ENCODE results near the gene TBCD. TPM values are rescaled to one million over a fixed set of nuclear protein-coding genes. Genes with fewer than 3 reads are reported as not detected.

TBCD gene
- polyA plus RNA-seq, 1 donor from 2014 or later, result 67.2 TPM

DNA sequence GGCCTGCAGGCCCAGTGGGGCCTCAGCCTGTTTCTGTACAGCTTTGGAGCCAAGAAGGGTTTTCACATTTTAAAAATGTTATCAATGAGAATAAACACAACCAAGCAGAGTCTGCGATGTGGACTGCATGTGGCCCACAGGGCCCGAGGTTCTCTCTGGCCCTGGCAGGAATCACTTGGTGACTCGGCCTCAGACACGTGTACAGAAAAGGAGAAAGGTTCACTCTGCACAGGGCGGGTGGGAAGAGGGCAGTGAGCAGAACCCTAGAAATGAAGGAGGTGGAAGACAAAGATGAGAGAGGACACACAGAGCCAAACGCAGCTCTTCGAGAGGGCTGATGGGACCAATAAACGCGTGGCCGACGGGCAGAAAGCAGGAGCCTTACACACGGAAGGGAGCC lies 99.5 kb downstream of the TBCD start:
- Histone ChIP-seq H3K9me3 (ENCODE audit: low read length) (no peaks in the 10 kb centered on the region), H3K4me2 (ENCODE audit: low read length) (no peak overlapping the region), H3K36me3 (ENCODE audit: insufficient read depth, low read length) (no peaks in the 10 kb centered on the region), H3K79me2 (replicated peaks; ENCODE audit: insufficient read depth, low read length) (no peaks in the 10 kb centered on the region), H3K4me3 (ENCODE audit: low read length) (no peak overlapping the region), H3K27ac (ENCODE audit: low read length) (no peak overlapping the region), H3K9ac (ENCODE audit: low read length) (no peak overlapping the region), H3K27me3 (ENCODE audit: insufficient read depth, low read depth, low read length) (no peaks in the 10 kb centered on the region), H3K9me2 (ENCODE audit: insufficient read depth, low read length) (no peaks in the 10 kb centered on the region), H3F3A (ENCODE audit: insufficient read depth, low read length, poor library complexity, severe bottlenecking) (no peaks in the 10 kb centered on the region), H2AFZ (ENCODE audit: low read depth, low read length) (no peak overlapping the region), H4K20me1 (ENCODE audit: insufficient read depth) (no peaks in the 10 kb centered on the region)
- TF ChIP-seq RAD21 (conservative IDR thresholded peaks at IDR 0.05) (no peak), MXI1 (conservative IDR thresholded peaks at IDR 0.05; ENCODE audit: poor library complexity, severe bottlenecking) (no peak), POLR2AphosphoS5 (IDR thresholded peaks at IDR 0.05) (no peak), TAF1 (IDR thresholded peaks at IDR 0.05; ENCODE audit: low read depth) (no peak), SMC3 (conservative IDR thresholded peaks at IDR 0.05; ENCODE audit: poor library complexity) (no peak), EZH2 (IDR thresholded peaks at IDR 0.05; ENCODE audit: borderline replicate concordance, insufficient read depth, low read length, poor library complexity, severe bottlenecking) (no peak), EP300 (conservative IDR thresholded peaks at IDR 0.05; ENCODE audit: poor library complexity, severe bottlenecking) (no peak)
- TF ChIP-seq, protein P1, sequence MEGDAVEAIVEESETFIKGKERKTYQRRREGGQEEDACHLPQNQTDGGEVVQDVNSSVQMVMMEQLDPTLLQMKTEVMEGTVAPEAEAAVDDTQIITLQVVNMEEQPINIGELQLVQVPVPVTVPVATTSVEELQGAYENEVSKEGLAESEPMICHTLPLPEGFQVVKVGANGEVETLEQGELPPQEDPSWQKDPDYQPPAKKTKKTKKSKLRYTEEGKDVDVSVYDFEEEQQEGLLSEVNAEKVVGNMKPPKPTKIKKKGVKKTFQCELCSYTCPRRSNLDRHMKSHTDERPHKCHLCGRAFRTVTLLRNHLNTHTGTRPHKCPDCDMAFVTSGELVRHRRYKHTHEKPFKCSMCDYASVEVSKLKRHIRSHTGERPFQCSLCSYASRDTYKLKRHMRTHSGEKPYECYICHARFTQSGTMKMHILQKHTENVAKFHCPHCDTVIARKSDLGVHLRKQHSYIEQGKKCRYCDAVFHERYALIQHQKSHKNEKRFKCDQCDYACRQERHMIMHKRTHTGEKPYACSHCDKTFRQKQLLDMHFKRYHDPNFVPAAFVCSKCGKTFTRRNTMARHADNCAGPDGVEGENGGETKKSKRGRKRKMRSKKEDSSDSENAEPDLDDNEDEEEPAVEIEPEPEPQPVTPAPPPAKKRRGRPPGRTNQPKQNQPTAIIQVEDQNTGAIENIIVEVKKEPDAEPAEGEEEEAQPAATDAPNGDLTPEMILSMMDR (IDR thresholded peaks at IDR 0.05; ENCODE audit: poor library complexity, severe bottlenecking), result no peak
- TF ChIP-seq, protein P2, sequence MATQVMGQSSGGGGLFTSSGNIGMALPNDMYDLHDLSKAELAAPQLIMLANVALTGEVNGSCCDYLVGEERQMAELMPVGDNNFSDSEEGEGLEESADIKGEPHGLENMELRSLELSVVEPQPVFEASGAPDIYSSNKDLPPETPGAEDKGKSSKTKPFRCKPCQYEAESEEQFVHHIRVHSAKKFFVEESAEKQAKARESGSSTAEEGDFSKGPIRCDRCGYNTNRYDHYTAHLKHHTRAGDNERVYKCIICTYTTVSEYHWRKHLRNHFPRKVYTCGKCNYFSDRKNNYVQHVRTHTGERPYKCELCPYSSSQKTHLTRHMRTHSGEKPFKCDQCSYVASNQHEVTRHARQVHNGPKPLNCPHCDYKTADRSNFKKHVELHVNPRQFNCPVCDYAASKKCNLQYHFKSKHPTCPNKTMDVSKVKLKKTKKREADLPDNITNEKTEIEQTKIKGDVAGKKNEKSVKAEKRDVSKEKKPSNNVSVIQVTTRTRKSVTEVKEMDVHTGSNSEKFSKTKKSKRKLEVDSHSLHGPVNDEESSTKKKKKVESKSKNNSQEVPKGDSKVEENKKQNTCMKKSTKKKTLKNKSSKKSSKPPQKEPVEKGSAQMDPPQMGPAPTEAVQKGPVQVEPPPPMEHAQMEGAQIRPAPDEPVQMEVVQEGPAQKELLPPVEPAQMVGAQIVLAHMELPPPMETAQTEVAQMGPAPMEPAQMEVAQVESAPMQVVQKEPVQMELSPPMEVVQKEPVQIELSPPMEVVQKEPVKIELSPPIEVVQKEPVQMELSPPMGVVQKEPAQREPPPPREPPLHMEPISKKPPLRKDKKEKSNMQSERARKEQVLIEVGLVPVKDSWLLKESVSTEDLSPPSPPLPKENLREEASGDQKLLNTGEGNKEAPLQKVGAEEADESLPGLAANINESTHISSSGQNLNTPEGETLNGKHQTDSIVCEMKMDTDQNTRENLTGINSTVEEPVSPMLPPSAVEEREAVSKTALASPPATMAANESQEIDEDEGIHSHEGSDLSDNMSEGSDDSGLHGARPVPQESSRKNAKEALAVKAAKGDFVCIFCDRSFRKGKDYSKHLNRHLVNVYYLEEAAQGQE (IDR thresholded peaks at IDR 0.05; ENCODE audit: borderline replicate concordance), result no peak

DNA sequence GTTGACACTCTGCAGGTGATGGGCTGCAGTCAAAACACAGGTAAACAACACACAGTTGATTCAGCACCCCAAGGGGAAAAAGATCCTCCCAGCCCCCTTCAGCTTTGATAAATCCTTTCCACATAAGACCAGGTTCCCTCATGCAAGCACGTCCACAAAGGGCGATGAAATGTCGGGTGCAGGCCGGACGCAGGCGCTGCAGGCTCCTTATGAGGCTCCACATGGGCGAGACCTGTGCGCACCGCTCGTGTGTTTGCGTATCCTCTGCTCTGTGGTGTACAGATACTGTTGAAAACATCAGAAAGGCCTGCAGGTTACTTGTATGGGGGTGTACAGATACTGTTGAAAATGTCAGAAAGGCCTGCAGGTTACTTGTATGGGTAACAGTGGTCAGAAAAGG lies 102.4 kb downstream of the TBCD start:
- Histone ChIP-seq H3F3A (ENCODE audit: insufficient read depth, low read length, poor library complexity, severe bottlenecking) (no peaks in the 10 kb centered on the region), H3K4me3 (ENCODE audit: low read length) (no peak overlapping the region), H3K27me3 (ENCODE audit: insufficient read depth, low read depth, low read length) (no peaks in the 10 kb centered on the region), H3K79me2 (replicated peaks; ENCODE audit: insufficient read depth, low read length) (no peaks in the 10 kb centered on the region), H3K4me2 (ENCODE audit: low read length) (no peak overlapping the region), H2AFZ (ENCODE audit: low read depth, low read length) (no peak overlapping the region), H3K9me3 (ENCODE audit: low read length) (no peaks in the 10 kb centered on the region), H4K20me1 (ENCODE audit: insufficient read depth) (no peaks in the 10 kb centered on the region), H3K36me3 (ENCODE audit: insufficient read depth, low read length) (peaks cover 5% of the 10 kb centered on the region), H3K9me2 (ENCODE audit: insufficient read depth, low read length) (no peaks in the 10 kb centered on the region), H3K27ac (ENCODE audit: low read length) (no peak overlapping the region), H3K9ac (ENCODE audit: low read length) (no peak overlapping the region)
- TF ChIP-seq SMC3 (conservative IDR thresholded peaks at IDR 0.05; ENCODE audit: poor library complexity) (no peak), RAD21 (conservative IDR thresholded peaks at IDR 0.05) (no peak)

DNA sequence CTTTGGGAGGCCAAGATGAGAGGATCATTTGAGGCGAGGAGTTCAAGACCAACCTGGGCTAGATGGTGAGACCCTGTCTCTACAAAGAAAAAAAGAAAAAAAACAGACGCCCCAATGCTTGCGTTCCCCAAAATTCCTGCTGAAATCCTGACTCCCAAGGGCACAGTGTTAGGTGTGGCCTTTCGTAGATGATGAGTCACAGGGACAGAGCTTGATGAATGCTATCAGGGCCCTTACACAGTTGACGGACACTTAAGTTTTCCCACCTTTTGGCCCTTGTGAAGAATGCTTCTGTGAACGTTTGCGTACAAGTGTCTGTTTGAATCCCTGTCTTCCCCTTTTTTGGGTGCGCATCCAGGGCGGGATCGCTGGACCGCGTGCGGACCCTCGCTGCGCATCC lies 104.5 kb downstream of the TBCD start:
- no peaks in the 10 kb centered on the region for H3K9me3 ChIP-seq (ENCODE audit: low read length)
- H3K9ac ChIP-seq (ENCODE audit: low read length), result no peak overlapping the region
- H3K27me3 ChIP-seq (ENCODE audit: insufficient read depth, low read depth, low read length), result no peaks in the 10 kb centered on the region
- no peaks in the 10 kb centered on the region for H3K79me2 ChIP-seq (replicated peaks; ENCODE audit: insufficient read depth, low read length)
- no peaks in the 10 kb centered on the region for H3K9me2 ChIP-seq (ENCODE audit: insufficient read depth, low read length)
- no peak overlapping the region for H3K4me3 ChIP-seq (ENCODE audit: low read length)
- no peak overlapping the region for H3K27ac ChIP-seq (ENCODE audit: low read length)
- H4K20me1 ChIP-seq (ENCODE audit: insufficient read depth), result no peaks in the 10 kb centered on the region
- H3K36me3 ChIP-seq (ENCODE audit: insufficient read depth, low read length), result peaks cover 5% of the 10 kb centered on the region
- no peak overlapping the region for H3K4me2 ChIP-seq (ENCODE audit: low read length)
- H3F3A ChIP-seq (ENCODE audit: insufficient read depth, low read length, poor library complexity, severe bottlenecking), result no peaks in the 10 kb centered on the region
- H2AFZ ChIP-seq (ENCODE audit: low read depth, low read length), result no peak overlapping the region
- TF ChIP-seq TAF1 (IDR thresholded peaks at IDR 0.05; ENCODE audit: low read depth) (no peak), RAD21 (conservative IDR thresholded peaks at IDR 0.05) (no peak), SMC3 (conservative IDR thresholded peaks at IDR 0.05; ENCODE audit: poor library complexity) (no peak), EZH2 (IDR thresholded peaks at IDR 0.05; ENCODE audit: borderline replicate concordance, insufficient read depth, low read length, poor library complexity, severe bottlenecking) (no peak), EP300 (conservative IDR thresholded peaks at IDR 0.05; ENCODE audit: poor library complexity, severe bottlenecking) (no peak), POLR2AphosphoS5 (IDR thresholded peaks at IDR 0.05) (no peak), MXI1 (conservative IDR thresholded peaks at IDR 0.05; ENCODE audit: poor library complexity, severe bottlenecking) (no peak)
- TF ChIP-seq, protein P2 (IDR thresholded peaks at IDR 0.05; ENCODE audit: borderline replicate concordance), result no peak
- TF ChIP-seq, protein P1 (IDR thresholded peaks at IDR 0.05; ENCODE audit: poor library complexity, severe bottlenecking), result no peak

Data from neural cell (in vitro differentiated cells).